Lower leg skin (tissue), 4 donors: ENCODE measurements around the gene MYO10. TPM values are rescaled to one million over a fixed set of nuclear protein-coding genes. Genes with fewer than 3 reads are reported as not detected.

Source experiments
- DNase-seq, 2 donors: peaks; one replicate each; pipeline ENCODE4 v3.0.0-alpha.2; 2019; ENCODE audit warnings: low spot score in 2 of 2
- H3K4me3 ChIP-seq: fragments of 200-600 bp; sonication (generic); 2 replicates; pipeline ENCODE4 v1.5.1; 2017; ENCODE audit warnings: mild to moderate bottlenecking, low read depth; ENCODE audit not compliant: poor library complexity, severe bottlenecking
- CTCF ChIP-seq, 3 donors: fragments of 450-650 bp; IDR thresholded peaks; one replicate each; pipeline ENCODE4 v1.5.1; 2016; ENCODE audit warnings: antibody characterized with exemption in 3 of 3, mild to moderate bottlenecking in 3 of 3, moderate library complexity in 2 of 3
- POLR2A ChIP-seq, 2 donors: fragments of 450-650 bp; IDR thresholded peaks; one replicate each; pipeline ENCODE4 v1.6.1; 2016 to 2017; ENCODE audit warnings: antibody characterized with exemption in 2 of 2, mild to moderate bottlenecking in 1 of 2, moderate library complexity in 1 of 2
- WGBS, 2 donors: methylation state at CpG; one replicate each; pipeline ENCODE4 v1.1.5; 2018; 5-methylcytosine and 5-hydroxymethylcytosine counted together
- intact Hi-C: fragments of 100-400 bp; cut with DNase I; formaldehyde crosslinking; loops from one replicate; pipeline ENCODE4 v1.15.0; 2023; ENCODE audit warnings: low total_unique reads
- total RNA-seq, 4 donors: library from RNA; depleted of rRNA; stranded (reverse); fragments of >200 nt; gene quantifications; one replicate each; pipeline ENCODE4 v1.1.0, GENCODE V29; 2016

The MYO10 gene
- total RNA-seq, 4 donors from 2014 or later, result 34.7 to 57.4 (median 47.3) TPM

GRCh38 chr5:16681876-16682275 lies 254.2 kb downstream of the MYO10 start:
- no peak for DNase-seq
- intact Hi-C loops, result no loop called here
- 87 to 89% methylated on average over 13 of the region's 13 CpGs for WGBS, 2 donors
- no peak overlapping the region for H3K4me3 ChIP-seq
- no peak for TF ChIP-seq POLR2A (IDR thresholded peaks at IDR 0.05)
- no peak for TF ChIP-seq CTCF (IDR thresholded peaks at IDR 0.05)

GRCh38 chr5:16679863-16680262 lies 256.2 kb downstream of the MYO10 start:
- intact Hi-C loops, result no loop called here
- 86 to 87% methylated on average over 14 of the region's 14 CpGs for WGBS, 2 donors
- TF ChIP-seq CTCF (IDR thresholded peaks at IDR 0.05) (no peak), POLR2A (IDR thresholded peaks at IDR 0.05) (no peak)
- H3K4me3 ChIP-seq, result no peak overlapping the region
- no peak for DNase-seq

- DNase-seq, result no peak
- TF ChIP-seq POLR2A (IDR thresholded peaks at IDR 0.05) (no peak), CTCF (IDR thresholded peaks at IDR 0.05) (no peak)
- intact Hi-C loops, result no loop called here
- H3K4me3 ChIP-seq, result no peak overlapping the region
- WGBS, 2 donors, result 94 to 95% methylated on average over 9 of the region's 9 CpGs
Observed at GRCh38 chr5:16679190-16679589, 256.9 kb downstream of the MYO10 start.

- TF ChIP-seq POLR2A (IDR thresholded peaks at IDR 0.05) (no peak), CTCF (IDR thresholded peaks at IDR 0.05) (no peak)
Observed at GRCh38 chr5:16675806-16676205, 260.3 kb downstream of the MYO10 start.

GRCh38 chr5:16674750-16675149 lies 261.3 kb downstream of the MYO10 start:
- intact Hi-C loops, result no loop called here

More at GRCh38 chr5:16675806-16676205, 260.3 kb downstream of the MYO10 start:
- intact Hi-C loops, result no loop called here
- no peak for DNase-seq
- H3K4me3 ChIP-seq, result no peak overlapping the region
- 68 to 83% methylated on average over 9 of the region's 9 CpGs for WGBS, 2 donors

More at GRCh38 chr5:16674750-16675149, 261.3 kb downstream of the MYO10 start:
- DNase-seq, result peak in 1 of 2 donors; percentile 34
- 40 to 74% methylated on average over 7 of the region's 8 CpGs for WGBS, 2 donors
- H3K4me3 ChIP-seq, result no peak overlapping the region
- TF ChIP-seq POLR2A (IDR thresholded peaks at IDR 0.05) (no peak), CTCF (IDR thresholded peaks at IDR 0.05) (no peak)
